Sciatic nerve (tissue), 2 donors: ENCODE data around the gene CCDC3. TPM values are rescaled to one million over a fixed set of nuclear protein-coding genes. Genes with fewer than 3 reads are reported as not detected.

Source experiments
- ATAC-seq: fragments of 200-7000 bp; cut with Tn5 transposase; one replicate; pipeline ENCODE4 v1.9.1; 2020; ENCODE audit warnings: mild to moderate bottlenecking, moderate library complexity
- DNase-seq: peaks from one replicate; pipeline ENCODE4 v3.0.0-alpha.2; 2020; ENCODE audit warnings: low spot score
- intact Hi-C: fragments of 100-400 bp; cut with DNase I; formaldehyde crosslinking; loops from one replicate; pipeline ENCODE4 v1.14.2; 2022
- total RNA-seq: library from RNA; stranded (reverse); fragmentation: NEBNext Ultra II Directional; extraction: Animal tissue kit (Norgen Biotek cat#: 25700); gene quantifications from one replicate; pipeline ENCODE4 v1.2.1, GENCODE V29; 2021
- donor health status: DM: no; HTN: no; CAD: no.
- donor health status: DM: no; HTN: no; CAD: no.

The CCDC3 gene
- total RNA-seq, 1 donor from 2014 or later: 114 TPM

DNA sequence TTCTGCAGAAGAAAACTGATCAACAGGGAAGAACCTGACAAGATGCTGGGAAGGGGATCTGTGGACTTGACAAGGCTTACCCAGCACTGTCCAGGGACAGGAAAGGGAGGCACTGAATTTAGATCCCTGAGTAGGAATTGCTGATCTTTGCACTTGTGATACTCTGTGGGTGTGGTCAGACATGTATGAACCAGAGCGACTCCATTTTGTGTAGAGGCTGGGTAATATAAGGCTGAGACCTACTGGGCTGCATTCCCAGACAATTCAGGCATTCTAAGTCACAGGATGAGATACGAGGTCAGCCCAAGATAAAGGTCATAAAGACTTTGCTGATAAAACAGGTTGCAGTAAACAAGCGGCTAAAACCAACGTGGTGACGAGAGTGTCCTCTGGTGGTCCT lies 60.7 kb downstream of the CCDC3 start:
- intact Hi-C loops: no loop called here
- DNase-seq (no peak), ATAC-seq (no peak)

GRCh38 chr10:12938271-12938670 lies 63.2 kb downstream of the CCDC3 start:
- DNase-seq (no peak), ATAC-seq (no peak)
- intact Hi-C loops: no loop called here

- intact Hi-C loops: no loop called here
- ATAC-seq: no peak
- DNase-seq: no peak
These were observed 64.0 kb downstream of the CCDC3 start for GRCh38 chr10:12937527-12937926.

DNA sequence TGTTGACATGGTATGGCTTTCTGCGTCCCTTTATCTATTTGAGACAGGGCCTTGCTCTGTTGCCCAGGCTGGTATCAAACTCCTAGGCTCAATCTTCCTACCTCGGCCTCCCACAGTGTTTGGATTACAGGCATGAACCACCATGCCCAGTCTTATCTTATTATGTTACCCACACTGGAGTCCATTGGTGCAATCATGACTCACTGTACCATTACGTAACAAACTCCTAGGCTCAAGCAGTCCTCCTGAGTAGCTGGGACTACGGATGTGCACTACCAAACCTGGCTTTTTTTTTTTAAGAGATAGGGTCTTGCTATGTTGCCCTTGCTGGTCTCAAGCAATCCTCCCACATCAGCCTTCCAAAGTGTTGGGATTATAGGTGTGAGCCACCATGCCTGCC lies 66.7 kb downstream of the CCDC3 start:
- DNase-seq (no peak), ATAC-seq (no peak)
- intact Hi-C loops: no loop called here

DNA sequence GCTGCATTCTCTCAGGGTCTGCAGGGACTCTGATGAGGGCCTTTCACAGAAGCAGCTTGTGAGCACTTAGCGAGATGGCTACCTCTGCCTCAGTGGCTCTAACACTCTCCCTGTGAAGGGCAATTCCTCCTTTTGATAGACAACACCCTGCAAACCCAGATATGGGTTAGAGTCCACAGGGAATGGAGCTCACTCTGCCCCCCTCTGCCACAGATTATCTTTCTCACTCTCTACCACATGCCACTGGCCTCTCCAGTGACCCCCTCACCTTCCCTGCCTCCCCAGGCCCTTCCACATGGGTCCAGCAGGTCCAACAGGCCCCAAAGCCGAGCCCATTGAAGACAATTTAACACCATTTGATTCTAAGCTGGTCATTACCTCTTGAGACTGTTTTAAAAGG lies 72.1 kb downstream of the CCDC3 start:
- no peak for DNase-seq
- no peak for ATAC-seq
- intact Hi-C loops: no loop called here

- intact Hi-C loops: no loop called here
- DNase-seq (no peak), ATAC-seq (no peak)
These were observed 72.9 kb downstream of the CCDC3 start for GRCh38 chr10:12928571-12928970.

DNA sequence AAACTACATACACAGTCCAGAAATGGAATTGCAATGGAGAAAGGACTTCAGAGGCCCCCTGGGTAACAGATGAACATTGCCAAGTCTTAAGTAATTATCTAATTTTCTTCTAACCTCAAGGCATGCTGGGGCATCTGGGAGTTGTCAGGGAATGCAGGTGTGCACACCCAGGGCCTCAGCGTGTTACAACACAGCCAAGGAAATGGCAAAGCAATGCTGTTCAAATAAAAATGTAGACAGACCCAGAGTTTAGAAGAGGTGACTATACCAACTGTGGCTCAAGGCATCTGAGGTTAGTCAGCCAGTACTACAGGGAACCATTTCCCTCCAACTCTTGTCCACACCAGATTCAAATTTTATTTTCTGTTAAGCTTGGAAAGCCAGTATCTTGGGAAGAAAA lies 73.6 kb downstream of the CCDC3 start:
- no peak for ATAC-seq
- DNase-seq: no peak
- intact Hi-C loops: no loop called here

GRCh38 chr10:12925845-12926244 lies 75.7 kb downstream of the CCDC3 start:
- DNase-seq (no peak), ATAC-seq (no peak)
- intact Hi-C loops: no loop called here

GRCh38 chr10:12924911-12925310 lies 76.6 kb downstream of the CCDC3 start:
- intact Hi-C loops: no loop called here
- ATAC-seq: no peak
- DNase-seq: no peak

DNA sequence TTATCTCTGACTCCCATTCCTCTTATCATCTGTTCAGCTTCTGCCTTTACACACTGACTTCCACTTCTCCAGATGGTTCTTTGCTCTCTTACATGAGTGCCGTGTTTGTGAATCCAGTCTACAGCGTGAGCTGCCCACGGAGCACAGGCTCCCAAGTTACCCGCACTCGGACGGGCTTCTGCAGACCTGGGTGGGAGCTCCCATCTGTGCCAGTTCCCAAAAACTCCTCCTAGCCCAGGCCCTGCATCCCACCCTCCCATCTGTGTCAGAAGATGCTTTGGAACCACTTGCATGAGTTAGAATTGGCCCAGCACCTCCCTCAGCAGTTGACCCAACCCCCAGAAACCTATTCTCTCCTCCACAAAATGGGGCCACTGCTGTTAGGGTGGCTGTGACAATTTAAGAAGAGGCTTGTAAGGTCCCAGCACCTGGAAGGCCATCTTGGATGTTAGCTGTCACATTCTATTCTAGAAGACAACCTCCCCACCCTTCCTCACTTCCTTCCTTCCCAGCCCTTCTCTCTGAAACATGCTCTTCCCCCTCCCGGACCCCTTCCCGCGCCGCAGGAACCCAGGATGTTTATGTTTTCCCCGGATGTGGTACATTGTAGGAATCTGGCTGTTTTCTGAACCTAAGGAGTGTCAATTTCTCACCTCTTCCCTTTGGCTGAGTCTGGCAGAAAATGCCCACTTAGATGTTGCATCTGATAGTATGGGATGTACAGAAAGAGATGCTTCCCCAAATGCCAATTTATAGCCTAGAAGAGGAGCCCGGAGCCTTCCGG lies 79.2 kb downstream of the CCDC3 start:
- intact Hi-C loops: no loop called here
- ATAC-seq (no peak), DNase-seq (no peak)

- DNase-seq: no peak
- intact Hi-C loops: no loop called here
- no peak for ATAC-seq
These were observed 80.3 kb downstream of the CCDC3 start for GRCh38 chr10:12921163-12921562.

GRCh38 chr10:12919574-12919973 lies 81.9 kb downstream of the CCDC3 start:
- DNase-seq (no peak), ATAC-seq (no peak)
- intact Hi-C loops: no loop called here

DNA sequence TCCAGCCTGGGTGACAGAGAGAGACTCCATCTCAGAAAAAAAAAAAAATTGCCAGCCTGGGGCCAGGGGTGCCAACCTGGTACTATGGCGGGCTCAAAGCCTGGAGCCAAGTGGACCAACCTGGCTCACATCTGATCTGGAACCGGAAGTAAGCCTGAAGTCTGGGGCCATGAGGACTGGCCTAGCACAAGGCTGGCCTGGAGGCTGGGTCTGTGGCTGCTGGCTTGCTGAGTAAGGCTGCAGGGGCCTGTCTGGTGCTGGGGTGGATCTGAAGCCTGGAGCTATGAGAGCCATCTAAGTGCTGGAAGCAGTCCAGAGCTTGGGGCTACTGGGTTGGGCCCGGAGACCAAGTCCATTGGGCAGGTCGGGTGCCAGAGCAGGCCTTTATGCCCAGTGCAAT lies 84.9 kb downstream of the CCDC3 start:
- intact Hi-C loops: no loop called here
- no peak for DNase-seq
- peak; percentile 7 for ATAC-seq

DNA sequence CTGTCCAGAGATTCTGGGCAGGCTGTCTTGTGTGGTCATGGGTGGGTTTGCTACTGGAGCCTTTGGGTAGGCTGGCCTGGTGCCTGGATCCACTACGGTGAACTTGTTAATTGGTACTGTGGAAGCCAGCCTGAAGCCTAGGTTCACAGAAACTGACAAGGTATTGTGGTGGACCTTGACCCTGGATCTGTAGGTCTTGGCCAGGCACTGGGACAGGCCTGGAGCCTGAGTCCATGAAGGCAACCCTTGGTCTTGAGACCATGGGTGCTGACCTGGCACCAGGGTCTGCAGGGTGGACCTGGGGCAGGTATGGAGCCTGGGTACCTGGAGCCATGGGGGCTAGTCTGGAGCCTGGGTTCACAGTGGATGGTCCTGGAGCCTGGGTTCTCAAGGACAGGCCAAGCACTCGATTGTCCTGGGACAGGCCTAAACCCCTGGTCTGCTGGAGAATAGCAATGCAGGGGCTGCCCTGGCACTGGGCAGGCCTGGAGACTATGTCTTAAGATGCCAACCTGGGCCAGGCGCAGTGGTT lies 85.8 kb downstream of the CCDC3 start:
- DNase-seq (no peak), ATAC-seq (peak; percentile 44)
- intact Hi-C loops: no loop called here

GRCh38 chr10:12914111-12914510 lies 87.4 kb downstream of the CCDC3 start:
- ATAC-seq (no peak), DNase-seq (no peak)
- intact Hi-C loops: no loop called here

DNA sequence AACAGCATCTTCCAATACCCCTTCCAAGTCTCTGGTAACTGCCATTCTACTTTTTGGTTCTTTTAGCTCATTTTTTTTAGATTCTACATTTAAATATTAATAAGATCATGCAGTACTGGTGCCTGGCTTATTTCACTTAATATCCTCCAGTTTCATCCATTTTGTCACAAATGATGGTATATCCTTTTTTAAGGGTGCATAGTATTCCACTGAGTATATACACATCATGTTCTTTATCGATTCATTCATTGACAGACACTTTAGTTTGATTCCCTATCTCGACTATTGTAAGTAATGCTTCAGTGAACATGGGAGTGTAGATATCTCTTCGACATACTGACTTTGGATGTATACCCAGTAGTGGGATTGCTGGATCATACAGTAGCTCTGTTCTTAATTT lies 89.7 kb downstream of the CCDC3 start:
- ATAC-seq (no peak), DNase-seq (no peak)
- intact Hi-C loops: no loop called here

DNA sequence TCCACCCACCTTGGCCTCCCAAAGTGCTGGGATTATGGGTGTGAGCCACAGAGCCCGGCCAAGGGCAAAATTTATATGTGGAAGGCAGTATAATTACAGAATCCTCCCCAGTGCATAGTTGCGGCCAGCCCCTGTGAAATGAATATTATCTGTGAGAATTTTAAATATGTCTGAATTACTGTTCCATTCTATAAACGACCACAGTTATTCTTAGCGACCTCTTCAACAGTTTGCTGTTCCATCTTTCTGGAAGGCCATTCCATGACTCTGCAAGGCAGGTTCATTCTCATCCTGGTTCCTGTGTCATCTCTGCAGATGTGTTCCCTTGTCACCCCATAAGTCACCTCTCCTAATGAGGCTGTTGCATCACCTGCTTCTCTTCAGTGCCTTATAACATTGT lies 90.7 kb downstream of the CCDC3 start:
- intact Hi-C loops: no loop called here
- ATAC-seq (no peak), DNase-seq (no peak)

DNA sequence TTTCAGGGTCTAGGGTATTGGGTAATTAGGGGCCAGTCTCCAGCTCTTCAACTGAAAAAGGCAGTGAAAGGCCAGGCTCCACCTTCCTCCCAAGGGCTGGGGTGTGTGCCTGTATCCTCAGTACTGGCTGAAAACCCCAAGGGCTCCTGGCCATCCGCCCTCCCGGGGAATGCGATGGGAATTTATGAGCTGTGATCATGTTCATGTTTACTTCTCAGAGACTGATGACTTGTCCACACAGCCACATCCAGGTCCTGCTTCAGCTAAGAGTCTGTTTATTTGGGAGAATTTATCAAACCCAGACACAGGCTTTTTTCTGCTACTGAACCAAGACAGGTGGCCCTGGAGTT lies 91.7 kb downstream of the CCDC3 start:
- no peak for DNase-seq

GRCh38 chr10:12909182-12909835 lies 92.2 kb downstream of the CCDC3 start:
- no peak for DNase-seq
- ATAC-seq: peak; percentile 7
- intact Hi-C loops: no loop called here

More for the DNA sequence above, 91.7 kb downstream of the CCDC3 start:
- intact Hi-C loops: no loop called here
- peak; percentile 45 for ATAC-seq

- intact Hi-C loops: no loop called here
- no peak for DNase-seq
- ATAC-seq: no peak
These were observed 92.7 kb downstream of the CCDC3 start for GRCh38 chr10:12908773-12909172.

GRCh38 chr10:12907656-12908055 lies 93.9 kb downstream of the CCDC3 start:
- peak; percentile 40 for ATAC-seq
- intact Hi-C loops: no loop called here
- DNase-seq: no peak
